Activated CD8-positive, alpha-beta memory T cell treated with anti-CD3 and anti-CD28 coated beads for 36 hours (primary cell): Measurements from ENCODE around the gene OTUD5. TPM values are rescaled to one million over a fixed set of nuclear protein-coding genes. Genes with fewer than 3 reads are reported as not detected.

Source experiments
- total RNA-seq, 2 experiments: library from RNA; stranded (reverse); gene quantifications; one replicate each; pipeline ENCODE4 v1.2.3, GENCODE V29; 2021

Gene OTUD5
- total RNA-seq, 2 experiments from 2014 or later, result 63.9 to 64.5 TPM

Other genes with a start within 250 kb of the OTUD5 start
- not detected for gene GLOD5, start 195.9 kb downstream of the OTUD5 start, total RNA-seq
- gene GATA1, start 171.0 kb downstream of the OTUD5 start, total RNA-seq, result not detected
- 10 to 100 TPM; 48.9 to 49.9 TPM for gene HDAC6, start 155.5 kb downstream of the OTUD5 start, total RNA-seq
- gene ERAS, start 131.1 kb downstream of the OTUD5 start, total RNA-seq, result under 1 TPM in 1 of 2 experiments, not detected in 1; 0.29 TPM
- 1 to 10 TPM; 1.8 to 3.0 TPM for gene PCSK1N, start 122.0 kb downstream of the OTUD5 start, total RNA-seq
- gene TIMM17B, start 59.8 kb downstream of the OTUD5 start, total RNA-seq, result 10 to 100 TPM; 82.4 to 85.3 TPM
- gene PQBP1, start 59.7 kb downstream of the OTUD5 start, total RNA-seq, result 10 to 100 TPM; 96.1 to 99.5 TPM
- gene SLC35A2, start 46.0 kb downstream of the OTUD5 start, total RNA-seq, result 10 to 100 TPM; 27.3 to 29.7 TPM
- gene PIM2, start 38.6 kb downstream of the OTUD5 start, total RNA-seq, result 100 to 1,000 TPM; 275 to 277 TPM
- gene KCND1, start 14.2 kb upstream of the OTUD5 start, total RNA-seq, result 1 to 10 TPM; 1.1 TPM
- 10 to 100 TPM; 60.8 TPM for gene GRIPAP1, start 44.7 kb upstream of the OTUD5 start, total RNA-seq
- gene TFE3, start 85.8 kb upstream of the OTUD5 start, total RNA-seq, result 10 to 100 TPM; 26.7 to 29.0 TPM
- 1 to 10 TPM; 3.7 to 4.0 TPM for gene CCDC120, start 101.4 kb upstream of the OTUD5 start, total RNA-seq
- 10 to 100 TPM; 11.1 to 11.6 TPM for gene PRAF2, start 116.4 kb upstream of the OTUD5 start, total RNA-seq
- gene WDR45, start 122.3 kb upstream of the OTUD5 start, total RNA-seq, result 10 to 100 TPM; 40.3 to 40.6 TPM
- 10 to 100 TPM; 21.3 to 21.4 TPM for gene GPKOW, start 166.1 kb upstream of the OTUD5 start, total RNA-seq
- 1 to 10 TPM in 1 of 2 experiments, under 1 TPM in 1; 0.99 to 1.0 TPM for gene MAGIX, start 205.2 kb upstream of the OTUD5 start, total RNA-seq
- gene PLP2, start 214.3 kb upstream of the OTUD5 start, total RNA-seq, result 10 to 100 TPM; 80.2 to 86.8 TPM
- 10 to 100 TPM; 18.4 to 19.4 TPM for gene PRICKLE3, start 228.8 kb upstream of the OTUD5 start, total RNA-seq
- gene SYP, start 242.6 kb upstream of the OTUD5 start, total RNA-seq, result 1 to 10 TPM; 2.7 TPM